SU-DHL-6 (cell line): Measurements from ENCODE around the gene PDP2.
"Not testable (repeated sequence)": the region's sequence is repeated elsewhere in the genome, so short reads cannot be mapped to it uniquely, and the experiment has no call there.

Experiments
- H2AFZ ChIP-seq: fragments of 200-600 bp; sonication (generic); 2 replicates; pipeline ENCODE4 v1.6.1; 2014; ENCODE audit warnings: low read depth, mild to moderate bottlenecking, moderate library complexity, mixed read lengths, antibody characterized with exemption, low read length; ENCODE audit not compliant: severe bottlenecking
- H3F3A ChIP-seq: fragments of 200-600 bp; shearing (Covaris generic); 2 replicates; pipeline ENCODE4 v1.6.0; 2016; ENCODE audit warnings: antibody characterized with exemption, mild to moderate bottlenecking; ENCODE audit not compliant: insufficient read depth
- H3K27ac ChIP-seq: fragments of 200-600 bp; sonication (generic); 2 replicates; pipeline ENCODE4 v1.5.1; 2016; ENCODE audit warnings: low read depth, mild to moderate bottlenecking, low read length, moderate library complexity, mixed read lengths
- H3K27me3 ChIP-seq: fragments of 200-600 bp; sonication (generic), shearing (Covaris generic); 2 replicates; pipeline ENCODE4 v1.6.0; 2014; ENCODE audit warnings: mild to moderate bottlenecking, low read length
- H3K36me3 ChIP-seq: fragments of 200-600 bp; sonication (generic); 2 replicates; pipeline ENCODE4 v1.6.1; 2014; ENCODE audit warnings: mild to moderate bottlenecking, low read length, mixed read lengths
- H3K4me2 ChIP-seq: fragments of 300-600, 200-600 bp; shearing (Covaris generic), sonication (generic); 2 replicates; pipeline ENCODE4 v1.6.0; 2014; ENCODE audit warnings: low read length, low read depth, mild to moderate bottlenecking; ENCODE audit not compliant: poor library complexity, severe bottlenecking
- H3K4me3 ChIP-seq: fragments of 200-600 bp; sonication (generic); 2 replicates; pipeline ENCODE4 v1.5.1; 2014; ENCODE audit warnings: antibody characterized with exemption, low read length, mild to moderate bottlenecking, mixed read lengths; ENCODE audit not compliant: insufficient read depth, poor library complexity, severe bottlenecking
- H3K79me2 ChIP-seq: fragments of 200-600 bp; sonication (generic); 2 replicates; pipeline ENCODE4 v1.6.1; 2014; ENCODE audit warnings: mild to moderate bottlenecking, low read length, moderate library complexity; ENCODE audit not compliant: insufficient read depth
- H3K9ac ChIP-seq: fragments of 200-600 bp; sonication (generic); 2 replicates; pipeline ENCODE4 v1.7.0; 2014; ENCODE audit warnings: mild to moderate bottlenecking, low read length
- H3K9me2 ChIP-seq: fragments of 200-600 bp; sonication (generic); replicated peaks from 2 replicates; pipeline ENCODE4 v1.6.1; 2014; ENCODE audit warnings: low read length; ENCODE audit not compliant: insufficient read depth
- H3K9me3 ChIP-seq: fragments of 200-600 bp; sonication (generic); 2 replicates; pipeline ENCODE4 v1.6.1; 2014; ENCODE audit warnings: low read length, mixed read lengths; ENCODE audit not compliant: insufficient read depth
- H4K20me1 ChIP-seq: fragments of 200-600 bp; sonication (generic); 2 replicates; pipeline ENCODE4 v1.6.1; 2014; ENCODE audit warnings: low read depth, mild to moderate bottlenecking, antibody characterized with exemption, low read length, moderate library complexity, mixed read lengths
- EZH2phosphoT487 ChIP-seq: fragments of 200-600 bp; sonication (generic), shearing (Covaris generic); conservative IDR thresholded peaks from 2 replicates; pipeline ENCODE4 v1.6.1; 2018; ENCODE audit warnings: mild to moderate bottlenecking, antibody characterized with exemption, low read length, moderate library complexity, mixed read lengths
- TF ChIP-seq, protein P1 (sequence below): fragments of 200-600 bp; sonication (generic); IDR thresholded peaks from one replicate; pipeline ENCODE4 v1.5.1; 2017; ENCODE audit warnings: antibody characterized with exemption, mild to moderate bottlenecking, low read length, moderate library complexity; ENCODE audit not compliant: insufficient read depth, poor library complexity, severe bottlenecking

Gene PDP2

GRCh38 chr16:66895999-66896398 is 15.7 kb downstream of the PDP2 start:
- Histone ChIP-seq H3K27me3 (no peaks in the 10 kb centered on the region), H3K79me2 (no peaks in the 10 kb centered on the region), H3K4me3 (no peak overlapping the region), H4K20me1 (no peaks in the 10 kb centered on the region), H3K36me3 (no peaks in the 10 kb centered on the region), H3F3A (no peaks in the 10 kb centered on the region), H3K9ac (no peak overlapping the region), H2AFZ (no peak overlapping the region), H3K27ac (no peak overlapping the region), H3K9me3 (no peaks in the 10 kb centered on the region), H3K4me2 (no peak overlapping the region), H3K9me2 (no peaks in the 10 kb centered on the region)
- no peak for TF ChIP-seq EZH2phosphoT487
- TF ChIP-seq, protein P1, sequence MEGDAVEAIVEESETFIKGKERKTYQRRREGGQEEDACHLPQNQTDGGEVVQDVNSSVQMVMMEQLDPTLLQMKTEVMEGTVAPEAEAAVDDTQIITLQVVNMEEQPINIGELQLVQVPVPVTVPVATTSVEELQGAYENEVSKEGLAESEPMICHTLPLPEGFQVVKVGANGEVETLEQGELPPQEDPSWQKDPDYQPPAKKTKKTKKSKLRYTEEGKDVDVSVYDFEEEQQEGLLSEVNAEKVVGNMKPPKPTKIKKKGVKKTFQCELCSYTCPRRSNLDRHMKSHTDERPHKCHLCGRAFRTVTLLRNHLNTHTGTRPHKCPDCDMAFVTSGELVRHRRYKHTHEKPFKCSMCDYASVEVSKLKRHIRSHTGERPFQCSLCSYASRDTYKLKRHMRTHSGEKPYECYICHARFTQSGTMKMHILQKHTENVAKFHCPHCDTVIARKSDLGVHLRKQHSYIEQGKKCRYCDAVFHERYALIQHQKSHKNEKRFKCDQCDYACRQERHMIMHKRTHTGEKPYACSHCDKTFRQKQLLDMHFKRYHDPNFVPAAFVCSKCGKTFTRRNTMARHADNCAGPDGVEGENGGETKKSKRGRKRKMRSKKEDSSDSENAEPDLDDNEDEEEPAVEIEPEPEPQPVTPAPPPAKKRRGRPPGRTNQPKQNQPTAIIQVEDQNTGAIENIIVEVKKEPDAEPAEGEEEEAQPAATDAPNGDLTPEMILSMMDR, result no peak

DNA sequence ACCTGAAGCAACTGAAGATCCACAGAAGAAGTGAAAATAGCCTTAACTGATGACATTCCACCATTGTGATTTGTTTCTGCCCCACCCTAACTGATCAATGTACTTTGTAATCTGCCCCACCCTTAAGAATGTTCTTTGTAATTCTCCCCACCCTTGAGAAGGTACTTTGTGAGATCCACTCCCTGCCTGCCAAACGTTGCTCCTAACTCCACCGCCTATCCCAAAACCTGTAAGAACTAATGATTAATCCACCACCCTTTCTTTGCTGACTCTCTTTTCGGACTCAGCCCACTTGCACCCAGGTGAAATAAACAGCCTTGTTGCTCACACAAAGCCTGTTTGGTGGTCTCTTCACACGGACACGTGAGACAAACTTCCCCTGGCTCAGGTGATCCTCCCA is 16.4 kb downstream of the PDP2 start:
- not testable (repeated sequence) for H3F3A ChIP-seq, H3K9ac ChIP-seq, H3K9me3 ChIP-seq, H3K79me2 ChIP-seq, H3K27me3 ChIP-seq, H3K36me3 ChIP-seq, H3K27ac ChIP-seq, H3K9me2 ChIP-seq, H3K4me3 ChIP-seq, H3K4me2 ChIP-seq, H2AFZ ChIP-seq, H4K20me1 ChIP-seq

DNA sequence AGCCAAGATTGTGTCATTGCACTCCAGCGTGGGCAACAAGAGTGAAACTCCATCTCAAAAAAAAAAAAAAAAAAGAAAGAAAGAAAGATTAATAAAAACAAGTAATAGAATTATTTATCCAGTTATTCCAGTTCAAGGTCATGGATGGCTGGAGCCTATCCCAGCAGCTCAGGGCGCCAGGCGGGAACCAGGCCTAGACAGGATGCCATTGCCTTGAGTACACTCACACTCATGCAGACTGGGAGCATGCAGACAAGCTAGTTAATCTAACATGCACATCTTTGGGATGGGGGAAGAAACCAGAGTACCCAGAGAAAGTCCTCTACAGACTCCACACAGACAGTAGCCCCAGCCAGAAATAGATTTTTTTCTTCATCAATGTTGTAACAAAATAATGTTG is 17.9 kb downstream of the PDP2 start:
- no peaks in the 10 kb centered on the region for H3K36me3 ChIP-seq
- TF ChIP-seq, protein P1, result no peak
- TF ChIP-seq EZH2phosphoT487, result no peak
- no peaks in the 10 kb centered on the region for H4K20me1 ChIP-seq
- no peaks in the 10 kb centered on the region for H3K9me3 ChIP-seq
- H3K4me3 ChIP-seq, result no peak overlapping the region
- no peaks in the 10 kb centered on the region for H3K79me2 ChIP-seq
- no peak overlapping the region for H3K27ac ChIP-seq
- H3K9ac ChIP-seq, result no peak overlapping the region
- no peak overlapping the region for H2AFZ ChIP-seq
- no peaks in the 10 kb centered on the region for H3F3A ChIP-seq
- H3K4me2 ChIP-seq, result no peak overlapping the region
- H3K27me3 ChIP-seq, result no peaks in the 10 kb centered on the region
- no peaks in the 10 kb centered on the region for H3K9me2 ChIP-seq

DNA sequence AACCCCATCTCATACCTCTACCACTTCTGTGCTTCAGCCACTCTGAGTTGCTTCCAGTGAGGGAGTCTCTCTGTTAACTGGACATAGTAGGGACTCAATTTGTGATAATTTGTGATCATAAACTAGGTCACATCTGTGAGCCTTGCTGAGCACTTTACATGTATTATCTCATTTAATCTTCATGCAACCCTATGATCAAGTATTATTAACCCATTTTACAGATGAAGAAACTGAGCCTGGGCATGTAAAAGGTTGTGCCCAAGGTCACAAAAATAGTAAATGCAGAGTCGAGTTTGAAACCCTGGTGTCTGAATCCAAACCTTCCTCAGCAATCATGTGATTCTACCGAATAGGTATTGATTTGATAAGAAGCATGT is 18.6 kb downstream of the PDP2 start:
- no peaks in the 10 kb centered on the region for H3K9me3 ChIP-seq
- TF ChIP-seq, protein P1, result no peak
- TF ChIP-seq EZH2phosphoT487, result no peak
- no peaks in the 10 kb centered on the region for H3K27me3 ChIP-seq
- H3K4me3 ChIP-seq, result no peak overlapping the region
- H3K4me2 ChIP-seq, result no peak overlapping the region
- H3K9ac ChIP-seq, result no peak overlapping the region
- no peaks in the 10 kb centered on the region for H3K36me3 ChIP-seq
- H3K9me2 ChIP-seq, result no peaks in the 10 kb centered on the region
- no peaks in the 10 kb centered on the region for H3F3A ChIP-seq
- no peak overlapping the region for H2AFZ ChIP-seq
- no peaks in the 10 kb centered on the region for H4K20me1 ChIP-seq
- H3K79me2 ChIP-seq, result no peaks in the 10 kb centered on the region
- no peak overlapping the region for H3K27ac ChIP-seq
